Superior temporal gyrus (tissue), 1 donor: ENCODE results near the gene SLAMF8.

Experiments used
- DNase-seq: peaks from one replicate; pipeline ENCODE4 v3.0.0-alpha.2; 2016; ENCODE audit errors: extremely low spot score

Gene SLAMF8

DNA sequence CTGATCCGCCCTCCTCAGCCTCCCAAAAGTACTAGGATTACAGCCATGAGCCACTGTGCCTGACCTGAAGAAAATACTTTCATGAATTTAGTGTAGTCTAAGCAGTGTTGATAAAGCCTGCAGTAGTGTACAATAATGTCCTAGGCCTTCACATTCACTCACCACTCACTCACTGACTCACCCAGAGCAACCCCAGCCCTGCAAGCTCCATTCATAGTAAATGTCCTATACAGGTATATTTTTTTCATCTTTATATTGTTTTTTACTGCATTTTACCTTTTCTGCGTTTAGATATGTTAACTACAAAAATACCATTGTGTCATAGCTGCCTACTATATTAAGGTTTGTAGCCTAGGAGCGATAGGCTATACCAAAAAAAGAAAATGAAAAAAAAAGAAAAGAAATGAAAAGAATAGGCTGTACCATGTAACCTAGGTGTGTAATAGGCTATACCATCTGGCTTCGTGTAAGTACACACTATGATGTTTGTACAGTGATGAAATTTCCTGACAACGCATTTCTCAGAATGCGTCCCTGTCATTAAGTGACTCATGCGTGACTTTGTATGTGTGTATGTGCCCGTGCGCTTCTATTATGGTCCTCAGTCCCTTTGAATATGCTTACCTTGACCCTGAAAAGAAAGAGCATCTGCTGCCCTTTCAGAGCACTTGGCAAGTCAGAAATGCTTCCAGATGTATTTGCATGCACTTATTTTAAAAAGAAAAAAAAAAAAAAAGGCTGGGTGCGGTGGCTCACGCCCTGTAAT is 9.2 kb upstream of the SLAMF8 start:
- no peak for DNase-seq

DNA sequence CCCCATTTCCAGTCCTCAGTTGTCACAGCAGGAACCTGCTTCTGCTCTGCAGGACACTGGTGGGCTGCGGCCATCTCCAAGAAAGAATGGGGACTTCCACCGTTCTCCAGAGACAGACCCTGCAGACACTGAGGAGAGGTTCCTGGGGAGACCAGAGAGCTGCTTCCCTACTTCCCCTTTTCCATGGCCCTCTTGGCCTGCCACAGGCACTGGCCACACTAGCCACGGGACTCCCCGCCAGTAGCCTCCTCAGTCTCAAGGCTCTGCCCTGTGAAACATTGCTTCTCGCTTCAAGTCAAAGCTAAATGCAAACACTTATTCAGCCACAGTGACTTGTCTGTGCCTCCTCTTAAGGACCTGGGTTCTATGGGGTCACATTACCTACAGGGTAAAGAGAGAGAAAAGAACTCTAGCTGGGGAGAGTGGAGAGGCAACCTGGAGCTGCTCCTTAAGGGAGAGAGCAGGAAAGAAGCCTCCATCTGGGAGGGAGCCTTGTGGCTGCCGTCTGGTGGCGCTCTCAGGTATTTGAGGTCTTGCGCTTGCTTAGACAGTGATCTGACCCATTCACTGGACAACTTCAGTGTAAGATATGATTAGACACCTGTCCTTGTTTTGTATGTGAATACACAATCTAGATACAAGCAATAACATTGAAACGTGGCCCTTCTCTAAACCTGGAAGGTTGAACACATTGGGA is 5.4 kb upstream of the SLAMF8 start:
- peak; percentile 77 for DNase-seq

DNA sequence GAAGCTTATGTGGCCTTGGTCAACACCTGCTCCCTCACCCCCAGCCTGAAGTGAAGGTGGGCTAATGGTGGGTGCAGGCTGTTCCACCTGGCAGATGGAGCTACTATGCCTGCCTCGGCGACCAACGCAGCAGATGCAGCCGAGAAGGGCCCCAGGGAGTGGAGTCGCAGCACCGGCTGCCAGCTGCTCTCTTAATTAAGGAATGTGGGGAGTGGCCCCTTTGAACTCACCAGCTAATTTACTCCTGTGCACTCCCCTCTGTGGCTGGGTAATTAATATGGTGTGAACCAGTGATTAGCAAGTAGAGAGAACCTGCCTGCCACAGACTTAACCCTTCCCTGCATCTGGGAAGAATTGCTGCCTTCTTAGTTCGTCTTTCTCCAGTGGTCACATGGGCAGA is 3.3 kb upstream of the SLAMF8 start:
- DNase-seq, result no peak

DNA sequence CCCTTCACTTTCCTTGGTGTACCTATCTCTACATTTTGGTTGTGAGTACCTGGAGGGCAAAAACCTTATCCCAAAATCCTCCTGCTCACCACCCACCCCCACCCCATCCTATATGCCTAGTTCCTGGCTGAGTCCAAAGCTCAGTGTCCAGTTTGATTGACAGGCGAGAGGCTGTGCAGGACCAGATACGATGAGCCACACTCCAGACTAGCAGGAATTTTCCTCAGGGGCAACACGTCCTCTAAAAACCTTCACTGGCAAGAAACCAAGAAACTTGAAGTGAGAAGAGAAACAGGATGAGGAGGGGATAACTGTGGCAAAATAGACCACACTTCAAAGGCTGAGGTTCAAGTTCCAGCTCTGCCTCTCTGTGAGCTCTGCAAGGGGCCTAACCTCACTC is 1.1 kb upstream of the SLAMF8 start:
- DNase-seq, result no peak

DNA sequence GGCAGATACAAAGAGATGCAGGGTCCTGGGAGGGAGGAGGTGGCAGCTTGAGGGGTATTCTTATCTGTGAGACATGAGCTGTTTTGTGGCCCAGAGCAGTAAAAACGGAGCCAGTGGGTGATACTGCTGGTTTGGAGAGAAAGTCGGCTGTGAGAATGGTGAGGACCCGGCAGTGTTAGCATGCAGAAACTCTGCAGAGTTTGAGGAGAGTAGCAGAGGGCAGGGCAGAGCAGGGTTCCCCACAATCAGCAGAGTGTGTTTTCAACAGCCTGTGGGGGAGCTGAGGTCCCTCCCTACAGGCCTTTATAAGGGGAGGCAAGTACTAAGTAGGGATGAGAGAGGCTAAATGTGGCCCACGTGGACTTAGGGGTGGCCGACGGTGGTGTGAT is 423 bp downstream of the SLAMF8 start:
- no peak for DNase-seq

DNA sequence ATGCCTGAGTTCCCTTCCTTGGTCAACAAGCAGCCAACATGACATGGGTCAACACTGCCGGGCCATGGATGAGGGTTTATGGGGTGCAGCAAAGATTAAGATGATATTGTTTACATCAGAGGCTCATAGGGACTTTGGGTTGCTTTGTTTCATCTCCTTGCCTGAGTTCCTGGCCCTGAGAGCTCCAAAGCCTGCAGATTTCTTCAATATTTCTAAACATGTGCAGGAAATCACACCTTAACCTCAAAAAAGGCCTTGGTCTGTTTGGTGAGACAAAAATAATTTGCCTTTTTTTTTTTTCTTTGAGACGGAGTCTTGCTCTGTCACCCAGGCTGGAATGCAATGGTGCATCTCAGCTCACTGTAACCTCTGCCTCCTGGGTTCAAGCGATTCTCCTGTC is 876 bp downstream of the SLAMF8 start:
- DNase-seq, result no peak

DNA sequence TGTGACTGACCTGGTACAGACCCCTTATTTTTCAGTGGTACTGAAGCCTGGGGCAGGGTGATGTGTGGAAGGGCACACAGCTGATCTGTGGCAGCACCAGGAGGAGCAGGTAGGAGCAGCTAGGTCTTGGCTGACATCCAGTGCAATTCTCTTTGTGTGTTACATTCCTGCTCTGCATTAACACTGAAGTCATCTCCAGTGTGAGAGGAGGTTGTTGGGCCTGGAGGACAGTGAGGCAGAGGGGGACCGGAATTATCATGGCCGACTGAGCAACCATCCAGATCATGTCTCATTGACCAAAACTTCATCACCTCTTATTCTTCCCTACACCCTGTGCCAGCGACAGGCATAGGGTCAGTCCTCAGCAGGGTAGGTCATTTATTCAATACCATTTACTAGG is 1.5 kb downstream of the SLAMF8 start:
- DNase-seq, result no peak

DNA sequence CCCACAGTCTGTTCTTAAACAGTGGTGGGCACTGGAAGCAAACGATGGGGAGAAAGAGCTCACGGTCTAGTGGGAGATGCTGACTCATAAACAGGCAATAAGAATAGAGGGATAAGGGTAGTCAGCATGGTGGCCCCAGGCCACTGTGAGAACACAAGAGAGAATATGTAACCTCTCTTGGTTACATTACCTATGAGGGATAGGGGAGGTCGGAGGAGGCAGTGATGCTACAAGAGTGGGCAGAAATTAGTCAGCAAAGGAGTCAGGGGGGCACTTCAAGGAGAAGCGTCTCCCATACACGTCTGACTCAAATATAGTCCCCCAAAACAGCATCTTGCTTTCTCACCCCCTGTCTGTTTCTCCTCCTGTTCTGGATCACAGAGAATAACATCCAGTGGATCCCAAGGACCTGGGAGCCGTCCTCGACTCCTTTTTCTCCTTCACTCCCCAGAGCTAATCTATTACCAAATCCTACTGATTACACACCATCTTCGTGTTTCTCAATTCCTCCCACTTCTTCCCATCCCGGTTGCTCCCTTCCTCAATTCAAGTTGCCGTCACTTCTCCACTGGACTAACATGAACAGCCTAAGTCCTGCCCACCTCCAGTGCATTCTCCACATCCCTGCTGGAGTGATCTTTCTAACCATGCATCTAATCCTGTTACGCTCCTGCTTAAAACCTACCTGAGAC is 2.1 kb downstream of the SLAMF8 start:
- DNase-seq, result no peak

DNA sequence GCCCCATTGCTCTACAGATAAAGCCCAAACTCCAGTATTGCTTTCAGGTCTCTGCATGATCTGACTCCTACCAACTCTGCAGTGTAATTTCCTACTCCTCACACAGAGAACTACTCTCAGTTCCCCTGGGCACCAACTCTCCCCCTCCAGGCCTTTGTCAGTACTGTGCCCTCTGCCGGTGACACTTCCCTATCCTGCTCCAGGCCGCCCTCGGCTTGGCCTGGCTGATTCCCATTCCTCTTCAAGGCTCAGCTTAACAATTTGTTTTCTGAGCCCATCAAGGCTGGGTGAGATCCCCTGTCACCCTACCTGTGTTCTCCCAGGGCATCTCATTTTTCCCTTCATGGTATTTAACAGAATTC is 2.6 kb downstream of the SLAMF8 start:
- peak; percentile 31 for DNase-seq

DNA sequence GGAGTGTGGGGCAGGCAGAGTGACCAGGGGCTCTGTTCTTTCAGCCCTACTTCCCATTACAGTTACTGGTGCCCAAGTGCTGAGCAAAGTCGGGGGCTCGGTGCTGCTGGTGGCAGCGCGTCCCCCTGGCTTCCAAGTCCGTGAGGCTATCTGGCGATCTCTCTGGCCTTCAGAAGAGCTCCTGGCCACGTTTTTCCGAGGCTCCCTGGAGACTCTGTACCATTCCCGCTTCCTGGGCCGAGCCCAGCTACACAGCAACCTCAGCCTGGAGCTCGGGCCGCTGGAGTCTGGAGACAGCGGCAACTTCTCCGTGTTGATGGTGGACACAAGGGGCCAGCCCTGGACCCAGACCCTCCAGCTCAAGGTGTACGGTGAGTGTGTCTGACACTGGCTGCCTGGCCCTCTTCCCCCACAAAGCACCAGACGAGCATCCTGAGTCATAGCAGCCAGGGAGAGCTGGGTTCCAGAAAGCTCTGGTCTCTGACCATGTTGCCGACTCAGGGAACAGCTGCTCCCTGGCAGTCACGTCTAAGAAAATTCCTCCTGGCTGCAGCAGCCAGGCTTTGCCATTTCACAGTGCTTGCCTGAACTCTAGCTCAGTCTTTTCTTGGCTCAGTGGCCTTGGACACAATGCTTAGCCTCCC is 3.3 kb downstream of the SLAMF8 start:
- DNase-seq, result no peak

DNA sequence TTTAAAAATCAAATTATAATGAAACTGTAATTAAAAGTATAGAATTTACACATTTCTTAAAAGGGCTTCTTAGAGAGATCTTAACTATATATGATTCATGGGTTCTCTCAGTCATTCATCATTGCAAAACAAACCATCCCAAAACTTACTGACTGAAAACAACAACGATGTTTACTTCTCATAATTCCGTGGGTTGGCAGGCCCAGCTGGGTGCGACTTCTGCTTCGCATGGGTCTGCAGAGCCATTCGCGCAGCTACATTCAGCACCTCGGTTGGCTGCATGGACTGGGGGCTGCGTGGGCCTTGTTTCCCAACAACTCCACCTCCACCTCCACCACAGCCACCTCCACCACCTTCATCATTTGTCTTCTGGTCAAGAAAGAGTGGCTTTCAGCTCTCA is 4.0 kb downstream of the SLAMF8 start:
- DNase-seq, result no peak

DNA sequence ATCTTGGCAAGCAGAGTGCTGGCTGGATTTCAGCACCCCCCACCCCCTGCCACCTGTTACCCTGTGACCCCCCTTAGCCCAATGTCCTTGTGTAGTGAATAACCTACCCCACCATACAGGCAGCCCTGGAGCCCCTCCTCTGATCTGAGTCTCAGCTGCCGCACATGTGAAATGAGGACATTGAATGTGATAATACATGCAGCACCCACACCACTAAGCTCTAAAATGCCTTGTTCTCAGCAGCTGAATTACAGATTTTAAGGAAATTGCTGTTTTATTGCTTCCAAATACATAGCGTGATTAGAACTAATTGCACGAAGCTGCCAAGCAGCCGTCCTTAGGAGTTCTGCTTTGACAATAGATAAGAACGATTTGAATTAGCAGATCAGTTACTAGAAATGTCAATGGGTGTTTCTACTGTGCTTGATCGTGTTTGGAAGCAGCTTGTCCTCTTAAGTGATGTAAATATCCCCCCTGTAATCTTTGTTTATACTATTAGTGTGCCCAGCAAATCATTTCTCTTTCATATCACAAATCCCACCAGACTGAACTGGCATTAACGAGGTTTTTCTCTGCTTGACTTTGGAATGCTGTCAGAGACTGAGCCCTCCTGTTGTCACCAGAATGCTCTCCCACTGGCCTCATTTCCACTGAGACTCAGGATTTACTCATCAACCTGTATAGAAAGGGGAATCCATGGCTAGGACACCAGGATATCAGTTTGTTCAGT is 4.9 kb downstream of the SLAMF8 start:
- DNase-seq, result peak; percentile 23

DNA sequence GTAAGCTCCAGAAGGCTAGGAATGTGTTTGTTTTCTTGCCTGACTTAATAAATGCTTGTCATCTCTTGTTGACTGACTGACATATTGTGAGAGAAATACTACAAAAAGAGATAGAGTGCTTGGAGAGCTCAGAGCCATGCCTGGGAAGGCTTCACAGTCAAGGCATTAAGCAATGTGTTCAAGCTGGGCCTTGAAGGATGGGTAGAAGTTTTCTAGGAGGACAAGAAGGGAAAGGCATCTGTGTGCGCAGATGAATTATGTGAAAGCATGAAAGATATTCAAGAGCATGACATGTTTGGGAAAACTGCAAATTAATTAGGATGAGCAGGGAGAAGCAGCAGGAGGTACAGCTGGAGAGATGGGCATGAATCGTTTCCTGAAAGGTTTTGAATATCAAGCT is 5.6 kb downstream of the SLAMF8 start:
- no peak for DNase-seq

DNA sequence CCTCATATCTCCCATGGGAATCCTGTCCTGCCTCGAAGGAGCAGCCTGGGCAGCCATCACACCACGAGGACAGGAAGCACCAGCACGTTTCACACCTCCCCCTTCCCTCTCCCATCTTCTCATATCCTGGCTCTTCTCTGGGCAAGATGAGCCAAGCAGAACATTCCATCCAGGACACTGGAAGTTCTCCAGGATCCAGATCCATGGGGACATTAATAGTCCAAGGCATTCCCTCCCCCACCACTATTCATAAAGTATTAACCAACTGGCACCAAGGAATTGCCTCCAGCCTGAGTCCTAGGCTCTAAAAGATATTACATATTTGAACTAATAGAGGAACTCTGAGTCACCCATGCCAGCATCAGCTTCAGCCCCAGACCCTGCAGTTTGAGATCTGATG is 8.7 kb downstream of the SLAMF8 start:
- DNase-seq, result no peak

DNA sequence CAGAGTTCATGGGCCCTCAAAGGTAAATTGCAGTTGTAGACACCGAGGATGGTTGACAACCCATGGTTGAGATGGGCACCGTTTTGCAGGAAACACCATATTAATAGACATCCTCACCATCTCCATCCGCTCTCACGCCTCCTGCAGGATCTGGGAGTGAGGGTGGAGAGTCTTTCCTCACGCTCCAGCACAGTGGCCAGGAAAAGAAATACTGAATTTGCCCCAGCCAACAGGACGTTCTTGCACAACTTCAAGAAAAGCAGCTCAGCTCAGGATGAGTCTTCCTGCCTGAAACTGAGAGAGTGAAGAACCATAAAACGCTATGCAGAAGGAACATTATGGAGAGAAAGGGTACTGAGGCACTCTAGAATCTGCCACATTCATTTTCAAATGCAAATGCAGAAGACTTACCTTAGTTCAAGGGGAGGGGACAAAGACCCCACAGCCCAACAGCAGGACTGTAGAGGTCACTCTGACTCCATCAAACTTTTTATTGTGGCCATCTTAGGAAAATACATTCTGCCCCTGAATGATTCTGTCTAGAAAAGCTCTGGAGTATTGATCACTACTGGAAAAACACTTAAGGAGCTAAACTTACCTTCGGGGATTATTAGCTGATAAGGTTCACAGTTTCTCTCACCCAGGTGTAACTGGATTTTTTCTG is 9.3 kb downstream of the SLAMF8 start:
- DNase-seq, result no peak

DNA sequence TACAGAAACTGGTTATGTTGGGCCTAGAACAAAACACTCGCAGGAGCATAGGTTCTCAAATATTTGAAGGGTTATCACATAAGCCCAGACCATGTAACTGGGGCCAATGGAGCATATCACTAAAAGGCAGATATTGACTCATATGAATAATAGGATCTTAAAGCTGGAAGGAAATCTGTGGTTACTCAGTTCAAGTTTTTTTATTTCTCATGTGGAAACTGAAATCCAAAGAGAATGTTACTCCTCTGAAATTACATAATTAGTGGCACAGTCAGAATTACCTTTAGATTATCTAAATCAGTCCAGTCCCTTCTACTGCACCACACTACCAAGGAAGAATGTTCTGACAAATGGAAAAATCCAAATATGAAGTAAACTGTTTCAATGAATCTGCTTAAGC is 12.0 kb downstream of the SLAMF8 start:
- DNase-seq, result no peak

DNA sequence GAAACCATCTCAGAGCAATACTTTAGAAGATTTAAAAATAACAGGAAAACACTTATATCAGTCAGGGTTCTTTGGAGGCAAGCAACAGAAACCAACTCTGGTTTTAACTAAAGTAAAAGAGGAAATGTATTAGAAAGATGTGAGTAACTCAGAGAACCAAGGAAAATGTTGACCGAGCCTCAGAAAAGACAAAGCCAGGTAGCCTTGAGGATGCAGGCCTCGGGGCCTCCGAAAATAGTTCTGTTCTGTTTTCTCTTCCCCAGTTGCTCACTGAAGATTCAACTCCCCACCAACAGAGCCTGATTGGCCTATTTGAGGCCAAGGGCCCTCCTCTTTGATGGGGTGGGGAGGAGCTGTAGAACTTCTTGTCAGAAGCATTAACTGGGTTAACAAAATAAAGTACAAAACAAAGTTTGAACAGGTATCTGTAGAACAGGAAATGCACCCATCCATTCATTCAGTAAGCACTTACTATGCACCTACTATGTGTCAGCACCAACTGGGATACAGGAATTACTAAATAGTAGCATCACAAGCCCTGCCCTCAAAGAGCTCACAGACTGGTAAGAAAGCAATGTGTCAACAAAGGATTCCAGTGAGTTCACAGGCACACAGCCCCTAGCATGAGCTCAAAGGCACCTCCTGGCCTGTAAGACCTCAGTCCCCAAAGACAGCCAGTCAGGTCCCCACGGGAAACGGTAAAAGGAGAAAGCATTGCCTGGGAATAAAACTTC is 12.6 kb downstream of the SLAMF8 start:
- DNase-seq, result no peak

DNA sequence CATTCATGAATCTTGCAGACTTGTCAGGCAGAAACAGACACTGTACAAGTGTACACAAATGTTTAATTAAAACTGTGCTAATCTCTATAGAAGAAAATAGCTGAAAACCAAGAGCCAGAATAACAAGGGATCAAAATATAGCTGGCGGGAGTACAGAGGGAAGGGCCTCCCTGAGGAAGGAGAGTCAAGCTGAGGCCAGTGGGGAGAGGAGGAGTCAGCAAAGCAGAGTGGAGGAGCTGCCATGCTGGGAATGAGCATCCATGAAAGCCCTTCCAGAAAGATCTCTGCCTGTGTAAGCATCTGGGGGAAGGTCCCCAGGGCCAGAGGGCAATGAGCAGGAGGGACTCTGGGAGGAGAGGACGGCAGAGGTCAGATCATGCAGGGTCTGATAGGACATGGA is 15.1 kb downstream of the SLAMF8 start:
- no peak for DNase-seq

DNA sequence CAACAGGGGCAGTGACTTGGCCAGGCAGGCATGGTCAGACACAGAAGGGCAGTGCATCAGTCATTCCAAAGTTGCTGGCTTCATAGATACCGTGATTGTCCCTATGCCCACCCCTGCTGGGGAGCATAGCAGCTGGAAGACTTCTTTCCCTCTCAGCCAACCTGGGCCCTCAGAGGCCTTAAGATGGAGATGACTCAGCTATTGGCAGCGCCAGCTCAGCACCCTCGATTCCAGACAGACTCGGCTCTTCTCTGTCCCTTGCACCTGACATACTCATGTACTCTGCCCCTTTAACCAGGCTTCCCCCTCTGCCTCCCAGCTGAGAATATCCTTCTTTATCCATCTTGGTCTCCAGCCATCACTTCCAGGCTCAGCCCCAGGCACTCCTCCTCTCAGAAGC is 16.8 kb downstream of the SLAMF8 start:
- no peak for DNase-seq

DNA sequence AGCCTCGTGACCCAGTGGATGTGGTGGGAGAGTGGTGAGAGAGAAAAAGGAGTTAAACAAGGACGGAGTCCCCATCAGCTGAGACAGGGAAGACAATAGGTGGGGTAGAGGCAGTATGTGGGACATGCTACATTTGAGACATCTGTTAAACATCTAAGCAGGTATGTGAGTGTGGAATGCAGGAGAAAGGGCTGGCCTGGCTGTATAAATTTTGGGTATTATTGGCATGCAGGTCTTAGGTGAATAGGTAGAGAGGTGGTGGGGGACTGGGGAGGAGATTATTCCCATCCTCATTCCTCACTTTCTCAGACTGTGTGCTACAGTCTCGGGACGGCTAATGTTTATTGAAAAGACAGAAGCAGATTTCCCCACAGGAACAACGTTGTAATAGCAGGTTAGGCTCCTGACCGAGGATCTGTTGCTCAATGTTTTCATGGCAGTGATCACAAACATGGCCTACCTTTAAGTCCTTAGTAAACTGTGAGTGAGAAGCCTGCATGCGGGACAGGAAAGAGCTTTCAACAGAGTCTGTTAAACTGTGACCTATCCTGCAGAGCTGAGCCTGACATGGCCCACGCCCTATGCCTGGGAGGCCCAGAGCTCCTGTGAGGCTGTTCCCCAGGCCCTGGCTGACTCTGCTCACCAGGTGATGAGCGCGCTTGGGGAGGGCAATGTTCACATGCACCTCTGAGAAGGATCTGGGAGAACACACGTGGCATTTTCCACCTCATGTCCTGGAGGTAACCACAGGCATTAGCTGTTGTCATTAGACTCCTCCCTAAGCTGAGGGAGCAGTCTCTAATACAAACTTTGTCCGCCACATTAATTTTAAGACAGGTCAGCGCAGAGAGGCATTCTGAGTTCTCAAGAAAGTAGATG is 19.3 kb downstream of the SLAMF8 start:
- no peak for DNase-seq
